ENCODE measurements around the gene SORCS2.

DNA sequence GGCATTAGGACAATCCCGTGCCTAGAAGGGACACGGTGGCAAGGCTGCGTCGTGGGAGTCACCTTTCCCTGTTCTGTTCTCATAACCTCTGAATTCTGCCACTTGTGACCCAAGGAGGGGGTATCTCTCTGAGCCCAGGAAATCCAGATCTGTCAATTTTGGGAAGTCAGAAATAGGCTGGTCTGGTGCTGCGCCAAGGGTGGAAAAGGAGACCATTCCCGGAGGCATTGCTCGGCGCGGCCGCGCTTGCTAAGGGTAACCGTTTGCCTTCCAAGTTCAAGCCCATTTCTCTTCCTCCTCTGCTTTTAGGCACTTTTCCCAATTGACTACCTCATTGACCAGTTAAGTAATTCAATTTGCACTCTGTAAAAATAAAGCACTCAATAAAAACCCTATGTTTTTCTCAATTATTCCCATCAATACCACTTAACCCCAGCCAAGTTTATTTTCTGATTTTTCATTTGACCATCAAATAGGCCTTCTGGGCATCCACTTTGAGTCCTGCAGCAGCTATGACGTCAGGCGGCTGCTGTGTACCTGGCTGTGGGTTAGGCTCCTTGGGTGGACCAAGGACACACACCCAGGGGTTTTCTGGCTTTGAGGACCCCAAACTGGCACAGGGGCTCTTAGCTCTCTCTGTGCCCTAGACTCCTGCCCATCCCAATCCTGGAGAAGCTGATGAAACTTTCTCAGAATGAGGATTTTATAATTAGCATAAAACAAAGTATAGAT is 12.5 kb downstream of the SORCS2 start:
- TF ChIP-seq YY1 (IDR thresholded peaks at IDR 0.05; ENCODE audit: low read depth) (no peak), TCF12 (IDR thresholded peaks at IDR 0.05) (no peak), CHD2 (IDR thresholded peaks at IDR 0.05; ENCODE audit: low read length, partially characterized antibody) (no peak), RCOR1 (IDR thresholded peaks at IDR 0.05; ENCODE audit: low read length) (no peak), RAD21 (IDR thresholded peaks at IDR 0.05; ENCODE audit: low read length) (no peak), NFIC (IDR thresholded peaks at IDR 0.05; ENCODE audit: borderline replicate concordance) (no peak), TEAD4 (IDR thresholded peaks at IDR 0.05; ENCODE audit: borderline replicate concordance, insufficient read depth) (no peak), RXRA (IDR thresholded peaks at IDR 0.05; ENCODE audit: borderline replicate concordance, low read depth) (no peak)
- TF ChIP-seq, protein P1, sequence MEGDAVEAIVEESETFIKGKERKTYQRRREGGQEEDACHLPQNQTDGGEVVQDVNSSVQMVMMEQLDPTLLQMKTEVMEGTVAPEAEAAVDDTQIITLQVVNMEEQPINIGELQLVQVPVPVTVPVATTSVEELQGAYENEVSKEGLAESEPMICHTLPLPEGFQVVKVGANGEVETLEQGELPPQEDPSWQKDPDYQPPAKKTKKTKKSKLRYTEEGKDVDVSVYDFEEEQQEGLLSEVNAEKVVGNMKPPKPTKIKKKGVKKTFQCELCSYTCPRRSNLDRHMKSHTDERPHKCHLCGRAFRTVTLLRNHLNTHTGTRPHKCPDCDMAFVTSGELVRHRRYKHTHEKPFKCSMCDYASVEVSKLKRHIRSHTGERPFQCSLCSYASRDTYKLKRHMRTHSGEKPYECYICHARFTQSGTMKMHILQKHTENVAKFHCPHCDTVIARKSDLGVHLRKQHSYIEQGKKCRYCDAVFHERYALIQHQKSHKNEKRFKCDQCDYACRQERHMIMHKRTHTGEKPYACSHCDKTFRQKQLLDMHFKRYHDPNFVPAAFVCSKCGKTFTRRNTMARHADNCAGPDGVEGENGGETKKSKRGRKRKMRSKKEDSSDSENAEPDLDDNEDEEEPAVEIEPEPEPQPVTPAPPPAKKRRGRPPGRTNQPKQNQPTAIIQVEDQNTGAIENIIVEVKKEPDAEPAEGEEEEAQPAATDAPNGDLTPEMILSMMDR (IDR thresholded peaks at IDR 0.05), result no peak

Data from SK-N-SH (cell line).